ENCODE results near the gene PIAS1.

DNA sequence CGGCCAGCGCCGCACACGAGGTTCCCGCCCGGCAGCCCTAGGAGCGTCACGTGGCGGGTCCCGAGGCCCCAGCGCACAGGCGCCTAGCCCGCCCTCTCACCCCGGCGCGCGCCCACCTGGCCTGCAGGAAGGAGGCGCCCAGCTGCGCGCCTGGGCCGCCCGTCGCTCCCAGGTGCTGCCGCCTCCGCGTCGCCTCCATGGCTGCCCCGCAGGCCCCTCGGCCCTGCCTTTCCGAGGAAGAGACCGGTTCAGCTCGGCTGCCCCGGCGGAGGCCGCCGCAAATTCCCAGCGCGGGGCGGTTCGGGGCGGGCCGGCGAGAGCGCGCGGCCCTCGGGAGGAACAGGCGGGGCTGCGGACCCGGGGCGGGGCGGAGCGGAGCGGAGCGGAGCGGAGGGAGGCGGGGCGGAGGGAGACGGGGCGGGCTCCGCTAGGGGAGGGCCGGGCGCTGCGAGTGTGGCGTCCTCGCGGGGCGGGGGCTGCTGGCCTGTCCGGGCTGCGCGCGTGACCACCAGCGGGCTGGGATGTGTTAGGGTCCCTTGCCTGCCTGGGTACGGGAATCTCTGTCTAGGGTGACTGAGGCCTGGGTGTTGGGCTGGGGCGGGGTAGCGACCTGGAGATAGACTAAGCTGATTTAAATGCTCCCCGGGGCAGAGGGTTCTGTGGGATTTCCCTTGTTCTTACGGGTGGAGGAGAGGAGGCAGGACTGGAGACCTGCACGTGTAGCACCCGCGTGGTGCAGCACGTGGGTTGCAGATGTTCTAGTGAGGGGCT lies 175.5 kb downstream of the PIAS1 start, which contains the start of gene CLN6:
- TF ChIP-seq, protein P1, sequence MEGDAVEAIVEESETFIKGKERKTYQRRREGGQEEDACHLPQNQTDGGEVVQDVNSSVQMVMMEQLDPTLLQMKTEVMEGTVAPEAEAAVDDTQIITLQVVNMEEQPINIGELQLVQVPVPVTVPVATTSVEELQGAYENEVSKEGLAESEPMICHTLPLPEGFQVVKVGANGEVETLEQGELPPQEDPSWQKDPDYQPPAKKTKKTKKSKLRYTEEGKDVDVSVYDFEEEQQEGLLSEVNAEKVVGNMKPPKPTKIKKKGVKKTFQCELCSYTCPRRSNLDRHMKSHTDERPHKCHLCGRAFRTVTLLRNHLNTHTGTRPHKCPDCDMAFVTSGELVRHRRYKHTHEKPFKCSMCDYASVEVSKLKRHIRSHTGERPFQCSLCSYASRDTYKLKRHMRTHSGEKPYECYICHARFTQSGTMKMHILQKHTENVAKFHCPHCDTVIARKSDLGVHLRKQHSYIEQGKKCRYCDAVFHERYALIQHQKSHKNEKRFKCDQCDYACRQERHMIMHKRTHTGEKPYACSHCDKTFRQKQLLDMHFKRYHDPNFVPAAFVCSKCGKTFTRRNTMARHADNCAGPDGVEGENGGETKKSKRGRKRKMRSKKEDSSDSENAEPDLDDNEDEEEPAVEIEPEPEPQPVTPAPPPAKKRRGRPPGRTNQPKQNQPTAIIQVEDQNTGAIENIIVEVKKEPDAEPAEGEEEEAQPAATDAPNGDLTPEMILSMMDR (IDR thresholded peaks at IDR 0.05; ENCODE audit: low read depth, low read length): no peak
- no peak for TF ChIP-seq EZH2phosphoT487 (IDR thresholded peaks at IDR 0.05; ENCODE audit: low read depth)
